Testis (tissue), 5 donors: ENCODE measurements around the gene ZNF776. TPM values are rescaled to one million over a fixed set of nuclear protein-coding genes. Genes with fewer than 3 reads are reported as not detected.

Experiments used
- DNase-seq: peaks from one replicate; pipeline ENCODE4 v3.0.0-alpha.2; 2019
- H3K27ac ChIP-seq, 2 donors: fragments of 200-600 bp; sonication (generic); one replicate each; pipeline ENCODE4 v1.5.1; 2019
- H3K27me3 ChIP-seq: fragments of 200-600 bp; sonication (generic); one replicate; pipeline ENCODE4 v1.5.1; 2019
- H3K36me3 ChIP-seq: fragments of 200-600 bp; sonication (generic); one replicate; pipeline ENCODE4 v1.5.1; 2017; ENCODE audit warnings: low read depth; ENCODE audit errors: missing control alignments
- H3K4me1 ChIP-seq: fragments of 200-600 bp; sonication (generic); one replicate; pipeline ENCODE4 v1.5.1; 2019
- H3K4me3 ChIP-seq, 2 donors: fragments of 200-600 bp; sonication (generic); one replicate each; pipeline ENCODE4 v1.5.1; 2017 to 2019
- H3K9me3 ChIP-seq: fragments of 200-600 bp; sonication (generic); one replicate; pipeline ENCODE4 v1.5.1; 2017
- CTCF ChIP-seq, 3 experiments: fragments of 450-650 bp in 2 of 3; fragments of 200-600 bp in 1 of 3; sonication (generic) in 1 of 3; IDR thresholded peaks; one replicate each; pipeline ENCODE4 v1.5.1; 2016 to 2019; ENCODE audit warnings: antibody characterized with exemption in 3 of 3, mild to moderate bottlenecking in 2 of 3, moderate library complexity in 1 of 3
- POLR2A ChIP-seq: fragments of 450-650 bp; IDR thresholded peaks from one replicate; pipeline ENCODE4 v1.6.1; 2017; ENCODE audit warnings: antibody characterized with exemption, mild to moderate bottlenecking, moderate library complexity
- WGBS, 2 donors: methylation state at CpG; one replicate each; pipeline ENCODE4 v1.1.5; 2018; 5-methylcytosine and 5-hydroxymethylcytosine counted together
- intact Hi-C: fragments of 100-400 bp; cut with DNase I; formaldehyde crosslinking; loops from one replicate; pipeline ENCODE4 v1.15.1; 2023; ENCODE audit warnings: low total_unique reads
- long read RNA-seq, 2 donors: transcript quantifications; one replicate each; lab custom pipeline, GENCODE V29; 2026
- polyA plus RNA-seq: library from polyadenylated mRNA; stranded (reverse); fragments of 350-450 nt; fragmentation: Illumina TruSeq; extraction: RNeasy Lipid Tissue Mini Kit (QIAGEN cat#74804); gene quantifications from one replicate; pipeline ENCODE4 v1.2.3, GENCODE V29; 2014; ENCODE audit warnings: low read depth, low replicate concordance; ENCODE audit not compliant: insufficient read depth
- total RNA-seq, 2 donors: library from RNA; depleted of rRNA; stranded (reverse); fragments of >200 nt; gene quantifications; one replicate each; pipeline ENCODE4 v1.2.3, GENCODE V29; 2016

Gene ZNF776
- total RNA-seq (10 to 100 TPM; 21.7 to 31.0 TPM), polyA plus RNA-seq (11.8 TPM)
- long read RNA-seq, donor 1, full-length matches to known transcripts = 8 of 8 reads
- long read RNA-seq, donor 1, partial matches to known transcripts = 0 of 8 reads
- long read RNA-seq, donor 1, other reads (novel, unspliced or antisense) = 0 of 8 reads
- long read RNA-seq, donor 2, full-length matches to known transcripts = 2 of 2 reads
- long read RNA-seq, donor 2, partial matches to known transcripts = 0 of 2 reads
- long read RNA-seq, donor 2, other reads (novel, unspliced or antisense) = 0 of 2 reads

- intact Hi-C loops = no loop called here
- TF ChIP-seq POLR2A (no peak), CTCF (IDR thresholded peaks at IDR 0.05) (no peak)
- Histone ChIP-seq H3K27me3 (no peaks in the 10 kb centered on the region), H3K4me1 (peaks cover 13% of the 10 kb centered on the region), H3K36me3 (no peaks in the 10 kb centered on the region), H3K9me3 (no peaks in the 10 kb centered on the region), H3K4me3 (peak within 1 kb of the TSS; percentile 76 to 86), H3K27ac (peak within 1 kb of the TSS; percentile 53 to 72)
- peak; percentile 94 for DNase-seq
- WGBS, 2 donors = 1 to 2% methylated on average over 31 to 51 of the region's 51 CpGs
These were observed at the start of gene ZNF776 for GRCh38 chr19:57746580-57747471. TSS of gene ZNF776 (plus strand) at chr19:57746815. CDS start at chr19:57747059, 244 bp downstream.

- Histone ChIP-seq H3K4me3 (no peak overlapping the region), H3K27me3 (no peaks in the 10 kb centered on the region), H3K9me3 (no peaks in the 10 kb centered on the region), H3K36me3 (no peaks in the 10 kb centered on the region), H3K4me1 (no peaks in the 10 kb centered on the region), H3K27ac (no peak overlapping the region)
- TF ChIP-seq POLR2A (no peak), CTCF (IDR thresholded peaks at IDR 0.05) (no peak)
- intact Hi-C loops = no loop called here
- WGBS, 2 donors = 91 to 96% methylated on average over 6 of the region's 6 CpGs
- DNase-seq = no peak
These were observed 45.0 kb upstream of the ZNF776 start for GRCh38 chr19:57701625-57702024.

GRCh38 chr19:57706346-57706745, 40.3 kb upstream of the ZNF776 start:
- Histone ChIP-seq H3K36me3 (no peaks in the 10 kb centered on the region), H3K27me3 (no peaks in the 10 kb centered on the region), H3K9me3 (no peaks in the 10 kb centered on the region), H3K4me3 (no peak overlapping the region), H3K4me1 (no peaks in the 10 kb centered on the region), H3K27ac (no peak overlapping the region)
- intact Hi-C loops = no loop called here
- TF ChIP-seq CTCF (IDR thresholded peaks at IDR 0.05) = no peak
- TF ChIP-seq POLR2A = no peak
- no peak for DNase-seq
- 95 to 100% methylated on average over 1 of the region's 1 CpG for WGBS, 2 donors

GRCh38 chr19:57708641-57709361, 37.8 kb upstream of the ZNF776 start, which contains the start of gene ZNF154:
TSS of gene ZNF154 (minus strand) at chr19:57709204. CDS start at chr19:57708971, 233 bp downstream.
- no peaks in the 10 kb centered on the region for H3K9me3 ChIP-seq
- TF ChIP-seq POLR2A = no peak
- TF ChIP-seq CTCF (IDR thresholded peaks at IDR 0.05) = no peak
- WGBS, 2 donors = 4 to 8% methylated on average over 32 to 49 of the region's 53 CpGs
- peak within 1 kb of the TSS in 1 of 2 donors; percentile 80 for H3K27ac ChIP-seq
- H3K27me3 ChIP-seq = no peaks in the 10 kb centered on the region
- peak within 1 kb of the TSS; percentile 57 to 62 for H3K4me3 ChIP-seq
- no peaks in the 10 kb centered on the region for H3K36me3 ChIP-seq
- H3K4me1 ChIP-seq = no peaks in the 10 kb centered on the region
- peak; percentile 41 for DNase-seq
- intact Hi-C loops = no loop called here
